PC-3 (cell line): ENCODE measurements around the gene ZNF319. TPM values are rescaled to one million over a fixed set of nuclear protein-coding genes. Genes with fewer than 3 reads are reported as not detected.

Experiments used
- ATAC-seq: fragments of 200-7000 bp; cut with Tn5 transposase; 2 replicates; pipeline ENCODE4 v1.9.1; 2020; ENCODE audit warnings: mild to moderate bottlenecking, moderate library complexity
- BruUV-seq: library from RNA; stranded (reverse); fragments of 400-500 nt; replicated peaks from 2 replicates; lab custom pipeline; 2021; lab: Mats Ljungman, UMichigan
- CTCF ChIA-PET: fragments of 300-600 bp; sonication (Branson Sonifier 250); formaldehyde crosslinking; loops from one replicate; lab custom pipeline; 2022; ENCODE audit warnings: antibody characterized with exemption; lab: Charles Lee
- POLR2A ChIA-PET: fragments of 300-600 bp; sonication (Branson Sonifier 250); formaldehyde crosslinking; loops from one replicate; lab custom pipeline; 2022; ENCODE audit warnings: antibody characterized with exemption; ENCODE audit not compliant: unreplicated experiment; lab: Charles Lee
- DNase-seq: peaks from one replicate; pipeline ENCODE4 v3.0.0-alpha.2; 2015
- H2AFZ ChIP-seq: fragments of 300-600 bp; sonication (generic); 2 replicates; pipeline ENCODE4 v1.6.0; 2016; ENCODE audit warnings: antibody characterized with exemption, low read length
- H3F3A ChIP-seq: fragments of 300-600 bp; sonication (generic); one replicate; pipeline ENCODE4 v1.6.0; 2017; ENCODE audit warnings: antibody characterized with exemption, low read length, control low read depth, mild to moderate bottlenecking; ENCODE audit not compliant: unreplicated experiment
- H3K27ac ChIP-seq: fragments of 300-600 bp; sonication (generic); 2 replicates; pipeline ENCODE4 v1.5.1; 2016; ENCODE audit warnings: mild to moderate bottlenecking, low read length
- H3K27me3 ChIP-seq: fragments of 300-600 bp; sonication (generic); 2 replicates; pipeline ENCODE4 v1.6.1; 2016; ENCODE audit warnings: low read length, mixed read lengths
- H3K36me3 ChIP-seq: fragments of 300-600 bp; sonication (generic); 2 replicates; pipeline ENCODE4 v1.6.1; 2016; ENCODE audit warnings: low read depth, mixed run types, low read length, mixed read lengths
- H3K4me1 ChIP-seq: fragments of 300-600 bp; sonication (generic); 2 replicates; pipeline ENCODE4 v1.5.1; 2016; ENCODE audit warnings: low read length; ENCODE audit not compliant: insufficient read depth
- H3K4me2 ChIP-seq: fragments of 300-600 bp; sonication (generic); 2 replicates; pipeline ENCODE4 v1.6.0; 2016; ENCODE audit warnings: low read length
- H3K4me3 ChIP-seq: fragments of 300-600 bp; sonication (generic); 2 replicates; pipeline ENCODE4 v1.5.1; 2016; ENCODE audit warnings: mild to moderate bottlenecking, low read length, mixed read lengths
- H3K79me2 ChIP-seq: fragments of 300-600 bp; sonication (generic); 2 replicates; pipeline ENCODE4 v1.6.1; 2017; ENCODE audit warnings: low read length, mixed read lengths
- H3K9ac ChIP-seq: fragments of 300-600 bp; sonication (generic); 2 replicates; pipeline ENCODE4 v1.6.0; 2016; ENCODE audit warnings: mild to moderate bottlenecking, low read length
- H3K9me2 ChIP-seq: fragments of 300-600 bp; sonication (generic); replicated peaks from 2 replicates; pipeline ENCODE4 v1.6.1; 2016; ENCODE audit warnings: mixed run types, low read length, mixed read lengths
- H3K9me3 ChIP-seq: fragments of 300-600 bp; sonication (generic); 2 replicates; pipeline ENCODE4 v1.6.1; 2016; ENCODE audit warnings: low read length, mixed read lengths
- H4K20me1 ChIP-seq: fragments of 300-600 bp; sonication (generic); 2 replicates; pipeline ENCODE4 v1.6.1; 2016; ENCODE audit warnings: low read length, mixed read lengths
- CTCF ChIP-seq: fragments of 300-600 bp; sonication (generic); conservative IDR thresholded peaks from 2 replicates; pipeline ENCODE4 v1.5.1; 2017; ENCODE audit warnings: antibody characterized with exemption, low read depth, mild to moderate bottlenecking, low read length
- EZH2 ChIP-seq: fragments of 300-600 bp; sonication (generic); IDR thresholded peaks from one replicate; pipeline ENCODE4 v1.6.1; 2017; ENCODE audit warnings: antibody characterized with exemption, mild to moderate bottlenecking, low read length; ENCODE audit not compliant: unreplicated experiment
- EZH2phosphoT487 ChIP-seq: fragments of 300-600 bp; sonication (generic); IDR thresholded peaks from 2 replicates; pipeline ENCODE4 v1.6.1; 2018; ENCODE audit warnings: mild to moderate bottlenecking, antibody characterized with exemption, low read length, borderline replicate concordance
- intact Hi-C: fragments of 100-400 bp; cut with micrococcal nuclease; formaldehyde crosslinking; loops from 2 replicates; pipeline ENCODE4 v1.9.0; 2023
- total RNA-seq: library from RNA; depleted of rRNA; stranded (reverse); fragments of >200 nt; gene quantifications from 2 replicates; pipeline ENCODE4 v1.2.3, GENCODE V29; 2014

The ZNF319 gene
- total RNA-seq, 1 experiment from 2014 or later = 2.2 TPM

GRCh38 chr16:58019866-58020538 lies 19.5 kb upstream of the ZNF319 start:
- Histone ChIP-seq H4K20me1 (no peaks in the 10 kb centered on the region), H3K27me3 (no peaks in the 10 kb centered on the region), H3K27ac (no peak overlapping the region), H3F3A (no peaks in the 10 kb centered on the region), H3K4me1 (peaks cover 22% of the 10 kb centered on the region), H3K9ac (no peak overlapping the region), H3K9me2 (no peaks in the 10 kb centered on the region), H3K79me2 (no peaks in the 10 kb centered on the region), H3K4me3 (no peak overlapping the region), H2AFZ (no peak overlapping the region), H3K36me3 (no peaks in the 10 kb centered on the region; the same call in 1 of the 2 replicates), H3K4me2 (no peak overlapping the region), H3K9me3 (no peaks in the 10 kb centered on the region)
- ChIA-PET CTCF (interaction anchor here (0.6 kb wide), 1 partner anchor 309 kb away, joined by 3 read pairs; no protein-coding TSS in a partner anchor), POLR2A (no interaction called here)
- TF ChIP-seq EZH2 (no peak), CTCF (no peak), EZH2phosphoT487 (no peak)
- no TSS peak for BruUV-seq
- intact Hi-C loops = loop anchor here (2.0 to 10.0 kb wide), 2 partner anchors 103 to 285 kb away; no protein-coding TSS in a partner anchor
- no peak for ATAC-seq
- DNase-seq = no peak

- no peaks in the 10 kb centered on the region for H3K9me2 ChIP-seq
- H3K27ac ChIP-seq = no peak overlapping the region
- H3K9ac ChIP-seq = no peak overlapping the region
- no peak overlapping the region for H3K4me3 ChIP-seq
- BruUV-seq = no TSS peak
- H3K36me3 ChIP-seq = no peaks in the 10 kb centered on the region; the same call in 1 of the 2 replicates
- H4K20me1 ChIP-seq = no peaks in the 10 kb centered on the region
- no peak for DNase-seq
- POLR2A ChIA-PET = no interaction called here
- H3K4me2 ChIP-seq = no peak overlapping the region
- intact Hi-C loops = no loop called here
- CTCF ChIA-PET = no interaction called here
- H3K9me3 ChIP-seq = no peaks in the 10 kb centered on the region
- H3F3A ChIP-seq = no peaks in the 10 kb centered on the region
- no peak overlapping the region for H2AFZ ChIP-seq
- no peaks in the 10 kb centered on the region for H3K79me2 ChIP-seq
- peaks cover 20% of the 10 kb centered on the region for H3K4me1 ChIP-seq
- ATAC-seq = no peak
- TF ChIP-seq EZH2 (no peak), CTCF (no peak), EZH2phosphoT487 (no peak)
- no peaks in the 10 kb centered on the region for H3K27me3 ChIP-seq
Observed at GRCh38 chr16:58018803-58019202, 18.3 kb upstream of the ZNF319 start.

- Histone ChIP-seq H3K9me2 (no peaks in the 10 kb centered on the region), H3K4me1 (peaks cover 8% of the 10 kb centered on the region), H3K27ac (no peak overlapping the region), H3K4me3 (no peak overlapping the region), H3K36me3 (no peaks in the 10 kb centered on the region; the same call in 1 of the 2 replicates), H3K9ac (no peak overlapping the region), H4K20me1 (no peaks in the 10 kb centered on the region), H3K27me3 (no peaks in the 10 kb centered on the region), H3K4me2 (no peak overlapping the region), H3F3A (no peaks in the 10 kb centered on the region), H3K79me2 (no peaks in the 10 kb centered on the region), H3K9me3 (no peaks in the 10 kb centered on the region), H2AFZ (no peak overlapping the region)
- BruUV-seq = no TSS peak
- ChIA-PET POLR2A (no interaction called here), CTCF (no interaction called here)
- TF ChIP-seq EZH2 = no peak
- TF ChIP-seq CTCF = no peak
- TF ChIP-seq EZH2phosphoT487 = no peak
- no peak for DNase-seq
- ATAC-seq = no peak
- intact Hi-C loops = no loop called here
Observed at GRCh38 chr16:58016840-58017446, 16.5 kb upstream of the ZNF319 start.
